GM23338 (cell line): ENCODE measurements around the gene KLF1. TPM values are rescaled to one million over a fixed set of nuclear protein-coding genes. Genes with fewer than 3 reads are reported as not detected.

Experiments used
- ATAC-seq: fragments of 200-7000 bp; cut with Tn5 transposase; 3 replicates; pipeline ENCODE4 v1.9.1; 2020
- DNase-seq: peaks from one replicate; pipeline ENCODE4 v3.0.0-alpha.2; 2015; ENCODE audit warnings: low spot score
- H2AFZ ChIP-seq: fragments of 200-600 bp; sonication (generic); 2 replicates; pipeline ENCODE4 v1.8.0; 2016; ENCODE audit warnings: antibody characterized with exemption, mild to moderate bottlenecking, moderate library complexity
- H3F3A ChIP-seq: fragments of 200-600 bp; sonication (generic); replicated peaks from 2 replicates; pipeline ENCODE4 v1.8.0; 2017; ENCODE audit warnings: antibody characterized with exemption, mixed run types, low read depth
- H3K27ac ChIP-seq: fragments of 200-600 bp; sonication (generic); 2 replicates; pipeline ENCODE4 v1.6.1; 2016; ENCODE audit warnings: low read depth
- H3K27me3 ChIP-seq: fragments of 200-600 bp; sonication (generic); 2 replicates; pipeline ENCODE4 v1.8.0; 2016; ENCODE audit warnings: mild to moderate bottlenecking, mixed run types, moderate library complexity; ENCODE audit not compliant: insufficient read depth
- H3K36me3 ChIP-seq: fragments of 200-600 bp; sonication (generic); 2 replicates; pipeline ENCODE4 v1.8.0; 2016; ENCODE audit warnings: mild to moderate bottlenecking; ENCODE audit not compliant: insufficient read depth
- H3K4me1 ChIP-seq: fragments of 200-600 bp; sonication (generic); 2 replicates; pipeline ENCODE4 v1.8.0; 2016; ENCODE audit warnings: mild to moderate bottlenecking, moderate library complexity; ENCODE audit not compliant: insufficient read depth
- H3K4me2 ChIP-seq: fragments of 200-600 bp; sonication (generic); 2 replicates; pipeline ENCODE4 v1.7.1; 2017; ENCODE audit warnings: mixed run types
- H3K4me3 ChIP-seq: fragments of 200-600 bp; sonication (generic); 2 replicates; pipeline ENCODE4 v1.6.1; 2016; ENCODE audit warnings: mixed run types
- H3K79me2 ChIP-seq: fragments of 200-600 bp; sonication (generic); replicated peaks from 2 replicates; pipeline ENCODE4 v1.8.0; 2017; ENCODE audit warnings: mild to moderate bottlenecking; ENCODE audit not compliant: insufficient read depth
- H3K9me2 ChIP-seq: fragments of 200-600 bp; sonication (generic); 2 replicates; pipeline ENCODE4 v1.8.0; 2017; ENCODE audit not compliant: insufficient read depth
- H4K20me1 ChIP-seq: fragments of 200-600 bp; sonication (generic); replicated peaks from 2 replicates; pipeline ENCODE4 v1.8.0; 2017; ENCODE audit warnings: mild to moderate bottlenecking; ENCODE audit not compliant: insufficient read depth
- H3K27ac Mint-ChIP-seq: 2 replicates; pipeline ENCODE4 v1.8.0; 2020; ENCODE audit warnings: inconsistent platforms, mild to moderate bottlenecking, moderate library complexity, mixed read lengths
- H3K27me3 Mint-ChIP-seq: 3 replicates; pipeline ENCODE4 v1.8.0; 2022; ENCODE audit warnings: low read depth, mild to moderate bottlenecking, moderate library complexity, mixed read lengths, inconsistent platforms; ENCODE audit not compliant: insufficient read depth, poor library complexity
- H3K36me3 Mint-ChIP-seq: 3 replicates; pipeline ENCODE4 v1.8.0; 2021; ENCODE audit warnings: low read depth, mild to moderate bottlenecking, inconsistent platforms, moderate library complexity, mixed read lengths
- H3K4me1 Mint-ChIP-seq: 3 replicates; pipeline ENCODE4 v1.8.0; 2020; ENCODE audit warnings: mild to moderate bottlenecking, inconsistent platforms, mixed read lengths
- H3K4me3 Mint-ChIP-seq: 3 replicates; pipeline ENCODE4 v1.8.0; 2021; ENCODE audit warnings: moderate library complexity, mild to moderate bottlenecking, inconsistent platforms, mixed read lengths
- H3K9me3 Mint-ChIP-seq: 3 replicates; pipeline ENCODE4 v1.8.0; 2020; ENCODE audit warnings: moderate library complexity, mild to moderate bottlenecking, inconsistent platforms, mixed read lengths
- CREB1 ChIP-seq: fragments of 250-450 bp; sonication (Bioruptor Pico); IDR thresholded peaks from 2 replicates; pipeline ENCODE4 v1.5.0; 2020; ENCODE audit warnings: low read depth, mild to moderate bottlenecking, moderate library complexity
- CTCF ChIP-seq, 2 experiments: fragments of 200-600 bp in 1 of 2; sonication (generic) in 1 of 2; conservative IDR thresholded peaks; 2 replicates each; pipeline versions ENCODE4 v1.5.1 to v1.6.1; 2016 to 2017; ENCODE audit warnings: antibody characterized with exemption in 2 of 2, low read depth in 2 of 2, mild to moderate bottlenecking in 2 of 2, moderate library complexity in 1 of 2
- ETS1 ChIP-seq: IDR thresholded peaks from 2 replicates; pipeline ENCODE4 v1.6.1; 2016; ENCODE audit warnings: antibody characterized with exemption
- EZH2 ChIP-seq: fragments of 200-600 bp; sonication (generic); IDR thresholded peaks from one replicate; pipeline ENCODE4 v1.8.0; 2017; ENCODE audit warnings: antibody characterized with exemption, mild to moderate bottlenecking, low read depth; ENCODE audit not compliant: unreplicated experiment
- JUNB ChIP-seq: IDR thresholded peaks from one replicate; pipeline ENCODE4 v1.6.1; 2016; ENCODE audit warnings: antibody characterized with exemption; ENCODE audit not compliant: unreplicated experiment
- NANOG ChIP-seq: IDR thresholded peaks from 2 replicates; pipeline ENCODE4 v1.6.1; 2016; ENCODE audit warnings: antibody characterized with exemption, borderline replicate concordance
- POLR2AphosphoS5 ChIP-seq: IDR thresholded peaks from 2 replicates; pipeline ENCODE4 v1.6.1; 2016; ENCODE audit warnings: antibody characterized with exemption, low read depth
- REST ChIP-seq: IDR thresholded peaks from one replicate; pipeline ENCODE4 v1.6.1; 2018; ENCODE audit warnings: antibody characterized with exemption; ENCODE audit not compliant: unreplicated experiment
- STAT1 ChIP-seq: IDR thresholded peaks from one replicate; pipeline ENCODE4 v1.6.1; 2016; ENCODE audit warnings: antibody characterized with exemption; ENCODE audit not compliant: unreplicated experiment
- ZNF114 ChIP-seq: fragments of 250-450 bp; sonication (Bioruptor Pico); IDR thresholded peaks from 2 replicates; pipeline ENCODE4 v1.5.0; 2020; ENCODE audit warnings: mild to moderate bottlenecking, moderate library complexity
- ZNF331 ChIP-seq: fragments of 250-450 bp; sonication (Bioruptor Pico); IDR thresholded peaks from 2 replicates; pipeline ENCODE4 v1.5.0; 2020; ENCODE audit warnings: low read depth, mild to moderate bottlenecking, moderate library complexity
- polyA plus RNA-seq: library from polyadenylated mRNA; unstranded; fragments of >200 nt; fragmentation: Nextera tagmentation; extraction: Ambion mirVana; gene quantifications from 2 replicates; pipeline ENCODE4 v1.2.1, GENCODE V29; 2016
- total RNA-seq: library from RNA; depleted of rRNA; stranded (reverse); fragments of >200 nt; shearing (Covaris generic); gene quantifications from 2 replicates; pipeline ENCODE4 v1.2.3, GENCODE V29; 2014
- TF ChIP-seq, protein P1 (sequence below): fragments of 250-450 bp; sonication (Bioruptor Pico); IDR thresholded peaks from 2 replicates; pipeline ENCODE4 v1.5.0; 2020; ENCODE audit warnings: mild to moderate bottlenecking, moderate library complexity

Gene KLF1
- total and polyA plus RNA-seq, 2 experiments from 2014 or later = 0.74 to 1.1 TPM

DNA sequence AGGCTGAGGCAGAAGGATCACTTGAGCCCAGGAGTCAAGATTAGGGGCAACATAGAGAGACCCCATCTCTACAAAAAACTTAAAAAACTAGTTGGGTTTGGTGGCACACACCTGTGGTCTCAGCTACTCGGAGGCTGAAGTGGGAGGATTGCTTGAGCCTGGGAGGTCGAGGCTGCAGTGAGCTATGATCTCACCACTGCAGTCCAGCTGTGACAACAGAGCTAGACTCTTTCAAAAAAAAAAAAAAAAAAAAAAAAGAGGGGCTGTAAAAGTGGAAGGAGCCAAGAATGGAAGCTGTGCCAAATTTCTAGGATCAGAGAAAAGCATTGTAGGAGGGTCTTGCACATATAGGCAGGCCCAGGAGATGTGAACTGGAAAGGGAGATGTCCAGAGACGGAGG is 15.3 kb downstream of the KLF1 start:
- no peak for DNase-seq
- no peak overlapping the region for H3K4me2 ChIP-seq
- no peak overlapping the region for H3K4me3 ChIP-seq
- no peak for ATAC-seq
- Mint-ChIP-seq H3K4me1 (peaks cover 5% of the 10 kb centered on the region), H3K4me3 (no peak overlapping the region), H3K9me3 (peaks cover 13% of the 10 kb centered on the region), H3K36me3 (peaks cover 50% of the 10 kb centered on the region), H3K27me3 (peaks cover 8% of the 10 kb centered on the region), H3K27ac (no peak overlapping the region)
- no peaks in the 10 kb centered on the region for H3K36me3 ChIP-seq
- H3K9me2 ChIP-seq = no peaks in the 10 kb centered on the region
- no peaks in the 10 kb centered on the region for H3K27me3 ChIP-seq
- H3F3A ChIP-seq = peaks cover 18% of the 10 kb centered on the region
- H4K20me1 ChIP-seq = no peaks in the 10 kb centered on the region; the same call in 1 of the 2 replicates
- H2AFZ ChIP-seq = no peak overlapping the region
- H3K79me2 ChIP-seq = no peaks in the 10 kb centered on the region
- no peak overlapping the region for H3K27ac ChIP-seq
- peaks cover 7% of the 10 kb centered on the region for H3K4me1 ChIP-seq
- TF ChIP-seq CTCF (conservative IDR thresholded peaks at IDR 0.05; ENCODE audit: low read depth in 2 of 2) (no peak), EZH2 (no peak), ETS1 (no peak), ZNF114 (CRISPR knock-in tag) (no peak), REST (no peak), JUNB (no peak), STAT1 (no peak), ZNF331 (CRISPR knock-in tag) (no peak), NANOG (no peak), CREB1 (CRISPR knock-in tag) (no peak), POLR2AphosphoS5 (no peak)
- TF ChIP-seq, protein P1, sequence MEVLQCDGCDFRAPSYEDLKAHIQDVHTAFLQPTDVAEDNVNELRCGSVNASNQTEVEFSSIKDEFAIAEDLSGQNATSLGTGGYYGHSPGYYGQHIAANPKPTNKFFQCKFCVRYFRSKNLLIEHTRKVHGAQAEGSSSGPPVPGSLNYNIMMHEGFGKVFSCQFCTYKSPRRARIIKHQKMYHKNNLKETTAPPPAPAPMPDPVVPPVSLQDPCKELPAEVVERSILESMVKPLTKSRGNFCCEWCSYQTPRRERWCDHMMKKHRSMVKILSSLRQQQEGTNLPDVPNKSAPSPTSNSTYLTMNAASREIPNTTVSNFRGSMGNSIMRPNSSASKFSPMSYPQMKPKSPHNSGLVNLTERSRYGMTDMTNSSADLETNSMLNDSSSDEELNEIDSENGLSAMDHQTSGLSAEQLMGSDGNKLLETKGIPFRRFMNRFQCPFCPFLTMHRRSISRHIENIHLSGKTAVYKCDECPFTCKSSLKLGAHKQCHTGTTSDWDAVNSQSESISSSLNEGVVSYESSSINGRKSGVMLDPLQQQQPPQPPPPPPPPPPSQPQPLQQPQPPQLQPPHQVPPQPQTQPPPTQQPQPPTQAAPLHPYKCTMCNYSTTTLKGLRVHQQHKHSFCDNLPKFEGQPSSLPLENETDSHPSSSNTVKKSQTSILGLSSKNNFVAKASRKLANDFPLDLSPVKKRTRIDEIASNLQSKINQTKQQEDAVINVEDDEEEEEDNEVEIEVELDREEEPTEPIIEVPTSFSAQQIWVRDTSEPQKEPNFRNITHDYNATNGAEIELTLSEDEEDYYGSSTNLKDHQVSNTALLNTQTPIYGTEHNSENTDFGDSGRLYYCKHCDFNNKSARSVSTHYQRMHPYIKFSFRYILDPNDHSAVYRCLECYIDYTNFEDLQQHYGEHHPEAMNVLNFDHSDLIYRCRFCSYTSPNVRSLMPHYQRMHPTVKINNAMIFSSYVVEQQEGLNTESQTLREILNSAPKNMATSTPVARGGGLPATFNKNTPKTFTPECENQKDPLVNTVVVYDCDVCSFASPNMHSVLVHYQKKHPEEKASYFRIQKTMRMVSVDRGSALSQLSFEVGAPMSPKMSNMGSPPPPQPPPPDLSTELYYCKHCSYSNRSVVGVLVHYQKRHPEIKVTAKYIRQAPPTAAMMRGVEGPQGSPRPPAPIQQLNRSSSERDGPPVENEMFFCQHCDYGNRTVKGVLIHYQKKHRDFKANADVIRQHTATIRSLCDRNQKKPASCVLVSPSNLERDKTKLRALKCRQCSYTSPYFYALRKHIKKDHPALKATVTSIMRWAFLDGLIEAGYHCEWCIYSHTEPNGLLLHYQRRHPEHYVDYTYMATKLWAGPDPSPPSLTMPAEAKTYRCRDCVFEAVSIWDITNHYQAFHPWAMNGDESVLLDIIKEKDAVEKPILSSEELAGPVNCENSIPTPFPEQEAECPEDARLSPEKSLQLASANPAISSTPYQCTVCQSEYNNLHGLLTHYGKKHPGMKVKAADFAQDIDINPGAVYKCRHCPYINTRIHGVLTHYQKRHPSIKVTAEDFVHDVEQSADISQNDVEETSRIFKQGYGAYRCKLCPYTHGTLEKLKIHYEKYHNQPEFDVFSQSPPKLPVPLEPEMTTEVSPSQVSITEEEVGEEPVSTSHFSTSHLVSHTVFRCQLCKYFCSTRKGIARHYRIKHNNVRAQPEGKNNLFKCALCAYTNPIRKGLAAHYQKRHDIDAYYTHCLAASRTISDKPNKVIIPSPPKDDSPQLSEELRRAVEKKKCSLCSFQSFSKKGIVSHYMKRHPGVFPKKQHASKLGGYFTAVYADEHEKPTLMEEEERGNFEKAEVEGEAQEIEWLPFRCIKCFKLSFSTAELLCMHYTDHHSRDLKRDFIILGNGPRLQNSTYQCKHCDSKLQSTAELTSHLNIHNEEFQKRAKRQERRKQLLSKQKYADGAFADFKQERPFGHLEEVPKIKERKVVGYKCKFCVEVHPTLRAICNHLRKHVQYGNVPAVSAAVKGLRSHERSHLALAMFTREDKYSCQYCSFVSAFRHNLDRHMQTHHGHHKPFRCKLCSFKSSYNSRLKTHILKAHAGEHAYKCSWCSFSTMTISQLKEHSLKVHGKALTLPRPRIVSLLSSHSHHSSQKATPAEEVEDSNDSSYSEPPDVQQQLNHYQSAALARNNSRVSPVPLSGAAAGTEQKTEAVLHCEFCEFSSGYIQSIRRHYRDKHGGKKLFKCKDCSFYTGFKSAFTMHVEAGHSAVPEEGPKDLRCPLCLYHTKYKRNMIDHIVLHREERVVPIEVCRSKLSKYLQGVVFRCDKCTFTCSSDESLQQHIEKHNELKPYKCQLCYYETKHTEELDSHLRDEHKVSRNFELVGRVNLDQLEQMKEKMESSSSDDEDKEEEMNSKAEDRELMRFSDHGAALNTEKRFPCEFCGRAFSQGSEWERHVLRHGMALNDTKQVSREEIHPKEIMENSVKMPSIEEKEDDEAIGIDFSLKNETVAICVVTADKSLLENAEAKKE (CRISPR knock-in tag) = no peak
